ENCODE results near the gene GALNS.
A peak's percentile ranks its signal among the peaks of the same experiment; 100 is the strongest.

The GALNS gene

GRCh38 chr16:88874938-88875599 lies 18.3 kb upstream of the GALNS start:
- no peak overlapping the region for H3K4me3 Mint-ChIP-seq
- no peaks in the 10 kb centered on the region for H3K9me3 Mint-ChIP-seq
- intact Hi-C loops (cut with micrococcal nuclease) = no loop called here
- H3K36me3 Mint-ChIP-seq (ENCODE audit: low read depth) = peaks cover 58% of the 10 kb centered on the region
- peaks cover 35% of the 10 kb centered on the region for H3K27me3 Mint-ChIP-seq
- H3K4me1 Mint-ChIP-seq (ENCODE audit: low read depth) = peaks cover 14% of the 10 kb centered on the region
- H3K27ac Mint-ChIP-seq = no peak overlapping the region

DNA sequence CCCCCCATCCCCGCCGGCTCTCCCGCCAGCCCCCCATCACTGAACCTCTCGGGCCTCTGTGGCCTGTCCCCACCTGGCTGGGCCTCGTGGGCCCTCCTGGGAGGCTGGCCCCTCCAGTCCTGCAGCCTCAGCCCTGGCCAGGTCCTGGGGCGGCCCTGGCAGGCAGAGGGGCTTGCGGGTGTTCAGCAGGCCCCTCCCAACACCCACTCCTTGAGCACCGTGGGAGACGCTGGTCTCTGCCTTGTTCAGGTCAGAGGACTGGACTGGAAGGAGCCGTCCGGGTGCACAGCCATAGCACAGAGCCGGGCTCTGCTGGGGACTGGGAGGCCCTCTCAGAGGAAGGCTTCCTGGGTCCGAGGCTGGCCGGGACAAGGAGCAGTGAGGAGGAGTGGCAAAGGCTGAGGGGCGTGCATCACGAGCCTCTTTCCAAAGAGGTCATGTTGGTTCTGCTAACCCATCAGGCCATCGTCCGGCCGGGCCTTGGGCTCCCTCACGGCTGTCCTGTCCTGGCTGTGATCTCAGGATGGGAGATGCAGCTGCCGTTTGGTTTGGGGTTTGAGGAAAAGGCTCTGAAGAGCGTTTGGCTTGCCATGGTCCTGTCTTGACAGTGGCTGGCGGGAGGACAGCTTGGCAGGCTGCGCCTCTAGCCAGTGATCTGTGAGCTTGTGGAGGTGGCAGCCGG lies 16.0 kb upstream of the GALNS start:
- intact Hi-C loops (cut with micrococcal nuclease) = no loop called here
- H3K4me1 Mint-ChIP-seq (ENCODE audit: low read depth) = peaks cover 14% of the 10 kb centered on the region

GRCh38 chr16:88871730-88872416 lies 15.1 kb upstream of the GALNS start:
- Mint-ChIP-seq H3K36me3 (ENCODE audit: low read depth) (peaks cover 26% of the 10 kb centered on the region), H3K9me3 (no peaks in the 10 kb centered on the region), H3K27me3 (peaks cover 63% of the 10 kb centered on the region), H3K27ac (peak overlapping the region; percentile 47), H3K4me1 (ENCODE audit: low read depth) (peaks cover 14% of the 10 kb centered on the region), H3K4me3 (no peak overlapping the region)
- intact Hi-C loops (cut with micrococcal nuclease) = no loop called here

More for the DNA sequence above, 16.0 kb upstream of the GALNS start:
- H3K36me3 Mint-ChIP-seq (ENCODE audit: low read depth) = peaks cover 35% of the 10 kb centered on the region
- no peak overlapping the region for H3K4me3 Mint-ChIP-seq
- peaks cover 57% of the 10 kb centered on the region for H3K27me3 Mint-ChIP-seq
- H3K9me3 Mint-ChIP-seq = no peaks in the 10 kb centered on the region
- no peak overlapping the region for H3K27ac Mint-ChIP-seq

DNA sequence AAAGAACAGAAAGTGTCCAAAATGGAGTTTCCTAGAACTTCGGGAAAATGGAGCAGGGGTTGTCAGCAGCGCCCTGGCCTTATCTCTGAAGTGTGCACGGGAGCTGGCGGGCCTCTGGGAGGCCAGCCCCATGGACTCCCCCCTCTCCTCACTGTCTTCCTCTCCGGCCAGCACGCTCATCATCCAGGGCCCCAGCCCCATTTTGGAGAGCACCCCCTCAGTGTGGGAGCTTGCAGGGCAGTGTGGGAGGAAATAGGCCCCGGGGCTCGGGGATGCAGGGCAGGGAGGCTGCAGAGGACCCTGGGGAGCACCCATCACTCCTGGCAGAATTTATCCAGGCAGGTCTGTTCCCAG lies 14.6 kb upstream of the GALNS start:
- no peaks in the 10 kb centered on the region for H3K9me3 Mint-ChIP-seq
- peak overlapping the region; percentile 47 for H3K27ac Mint-ChIP-seq
- peaks cover 67% of the 10 kb centered on the region for H3K27me3 Mint-ChIP-seq
- H3K4me1 Mint-ChIP-seq (ENCODE audit: low read depth) = peaks cover 14% of the 10 kb centered on the region
- peak overlapping the region; percentile 62 for H3K4me3 Mint-ChIP-seq
- intact Hi-C loops (cut with micrococcal nuclease) = no loop called here
- H3K36me3 Mint-ChIP-seq (ENCODE audit: low read depth) = peaks cover 21% of the 10 kb centered on the region

- H3K4me3 Mint-ChIP-seq = peak overlapping the region; percentile 62
Measured at GRCh38 chr16:88870608-88871348, 14.0 kb upstream of the GALNS start.

GRCh38 chr16:88869673-88869980 lies 12.9 kb upstream of the GALNS start:
- Mint-ChIP-seq H3K4me1 (ENCODE audit: low read depth) (peaks cover 14% of the 10 kb centered on the region), H3K4me3 (no peak overlapping the region), H3K27ac (no peak overlapping the region), H3K9me3 (no peaks in the 10 kb centered on the region), H3K36me3 (ENCODE audit: low read depth) (peaks cover 4% of the 10 kb centered on the region), H3K27me3 (peaks cover 67% of the 10 kb centered on the region)
- intact Hi-C loops (cut with micrococcal nuclease) = no loop called here

More at GRCh38 chr16:88870608-88871348, 14.0 kb upstream of the GALNS start:
- H3K36me3 Mint-ChIP-seq (ENCODE audit: low read depth) = peaks cover 15% of the 10 kb centered on the region
- H3K4me1 Mint-ChIP-seq (ENCODE audit: low read depth) = peaks cover 14% of the 10 kb centered on the region
- intact Hi-C loops (cut with micrococcal nuclease) = no loop called here
- peaks cover 67% of the 10 kb centered on the region for H3K27me3 Mint-ChIP-seq
- H3K9me3 Mint-ChIP-seq = no peaks in the 10 kb centered on the region
- H3K27ac Mint-ChIP-seq = peak overlapping the region; percentile 47

GRCh38 chr16:88868974-88869672 lies 12.4 kb upstream of the GALNS start:
- Mint-ChIP-seq H3K9me3 (no peaks in the 10 kb centered on the region), H3K4me3 (no peak overlapping the region), H3K27me3 (peaks cover 67% of the 10 kb centered on the region), H3K36me3 (ENCODE audit: low read depth) (no peaks in the 10 kb centered on the region), H3K4me1 (ENCODE audit: low read depth) (peaks cover 14% of the 10 kb centered on the region), H3K27ac (no peak overlapping the region)
- intact Hi-C loops (cut with micrococcal nuclease) = no loop called here

DNA sequence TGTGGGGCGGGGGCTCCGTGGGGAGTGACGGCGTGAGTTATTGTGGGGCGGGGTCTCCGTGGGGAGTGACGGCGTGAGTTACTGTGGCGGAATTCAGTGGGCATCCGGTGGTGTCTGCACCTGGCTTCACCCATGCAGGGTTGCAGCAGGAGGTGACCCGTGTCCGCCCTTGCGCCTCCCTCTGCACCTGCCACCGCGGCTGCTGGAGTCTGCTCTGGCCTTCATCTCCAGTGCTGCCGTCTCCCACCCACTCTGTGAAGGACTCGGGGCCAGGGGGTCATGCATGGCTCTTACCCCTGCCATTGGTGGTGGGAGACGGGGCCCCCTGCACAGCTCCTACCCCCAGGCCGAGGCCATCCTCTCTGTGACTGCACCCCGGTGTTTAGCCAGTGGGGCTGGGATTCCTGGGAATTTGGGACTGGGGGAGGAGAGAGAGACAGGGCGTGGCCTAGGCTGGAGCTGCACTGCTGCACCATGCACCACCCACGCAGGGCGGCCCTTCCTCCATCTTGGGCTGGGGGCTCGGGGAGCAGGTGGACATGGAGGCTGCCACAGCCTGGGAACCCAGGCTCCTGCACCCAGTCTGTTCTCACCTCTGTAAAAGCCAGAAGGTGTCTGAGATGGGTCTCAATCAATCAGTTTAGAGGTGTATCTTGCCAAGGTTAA lies 11.0 kb upstream of the GALNS start:
- peaks cover 14% of the 10 kb centered on the region for H3K4me1 Mint-ChIP-seq (ENCODE audit: low read depth)
- H3K4me3 Mint-ChIP-seq = no peak overlapping the region
- H3K27me3 Mint-ChIP-seq = peaks cover 57% of the 10 kb centered on the region
- H3K36me3 Mint-ChIP-seq (ENCODE audit: low read depth) = peaks cover 5% of the 10 kb centered on the region
- no peak overlapping the region for H3K27ac Mint-ChIP-seq
- intact Hi-C loops (cut with micrococcal nuclease) = no loop called here
- no peaks in the 10 kb centered on the region for H3K9me3 Mint-ChIP-seq

- intact Hi-C loops (cut with micrococcal nuclease) = no loop called here
- H3K36me3 Mint-ChIP-seq (ENCODE audit: low read depth) = peaks cover 19% of the 10 kb centered on the region
- H3K4me1 Mint-ChIP-seq (ENCODE audit: low read depth) = peaks cover 11% of the 10 kb centered on the region
- H3K4me3 Mint-ChIP-seq = no peak within 1 kb of the TSS
- H3K9me3 Mint-ChIP-seq = no peaks in the 10 kb centered on the region
- H3K27ac Mint-ChIP-seq = no peak within 1 kb of the TSS
- H3K27me3 Mint-ChIP-seq = peaks cover 45% of the 10 kb centered on the region
Measured at GRCh38 chr16:88866151-88866920, 9.6 kb upstream of the GALNS start, which contains the start of gene PABPN1L. PABPN1L (minus strand) TSS chr16:88866660; CDS start chr16:88866606, 54 bp downstream.

DNA sequence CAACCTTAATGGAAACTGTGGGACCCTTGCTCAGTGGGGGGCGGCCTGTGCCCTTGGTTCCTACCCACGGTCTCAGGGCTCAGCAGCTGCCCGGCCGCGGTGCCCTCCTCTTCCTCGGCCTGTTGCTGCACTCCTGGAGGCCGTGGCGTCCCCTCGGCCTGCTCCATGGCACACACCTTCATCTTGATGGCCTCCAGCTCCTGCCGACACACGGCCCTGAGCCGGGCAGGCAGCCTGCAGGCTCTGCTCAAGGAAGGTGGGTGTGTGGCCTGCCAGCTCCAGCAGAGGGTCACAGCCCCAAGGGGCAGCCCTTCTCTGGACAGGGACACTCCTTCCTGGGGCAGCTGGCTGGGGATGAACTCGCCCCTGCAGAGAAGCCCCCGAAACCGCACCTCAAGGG lies 9.0 kb upstream of the GALNS start:
- Mint-ChIP-seq H3K4me1 (ENCODE audit: low read depth) (peaks cover 5% of the 10 kb centered on the region), H3K4me3 (no peak overlapping the region), H3K36me3 (ENCODE audit: low read depth) (peaks cover 25% of the 10 kb centered on the region), H3K27ac (no peak overlapping the region), H3K9me3 (no peaks in the 10 kb centered on the region), H3K27me3 (peaks cover 39% of the 10 kb centered on the region)
- intact Hi-C loops (cut with micrococcal nuclease) = no loop called here

DNA sequence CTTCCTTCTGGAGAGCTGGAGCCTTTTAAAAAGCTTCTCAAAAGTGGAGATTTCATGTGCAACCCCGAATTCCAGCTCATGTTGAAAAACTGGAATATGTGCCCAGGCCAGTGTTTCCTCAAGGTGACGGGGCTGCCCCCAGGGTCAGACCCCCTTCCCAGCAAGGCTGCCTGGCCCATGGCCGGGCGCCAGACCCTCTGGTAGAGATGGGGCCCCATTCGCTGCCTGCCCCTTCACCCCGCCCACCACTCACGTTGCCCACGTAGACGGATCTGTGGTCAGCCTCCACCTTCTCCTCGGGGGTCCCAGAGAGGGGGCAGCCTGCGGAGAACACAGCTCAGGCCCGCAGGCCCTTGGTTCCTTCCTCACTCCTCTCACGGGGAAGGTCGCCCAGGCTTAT lies 8.6 kb upstream of the GALNS start:
- H3K36me3 Mint-ChIP-seq (ENCODE audit: low read depth) = peaks cover 29% of the 10 kb centered on the region
- peaks cover 34% of the 10 kb centered on the region for H3K27me3 Mint-ChIP-seq
- no peak overlapping the region for H3K27ac Mint-ChIP-seq
- no peak overlapping the region for H3K4me3 Mint-ChIP-seq
- H3K4me1 Mint-ChIP-seq (ENCODE audit: low read depth) = peaks cover under 1% of the 10 kb centered on the region
- no peaks in the 10 kb centered on the region for H3K9me3 Mint-ChIP-seq
- intact Hi-C loops (cut with micrococcal nuclease) = no loop called here

GRCh38 chr16:88864521-88864920 lies 7.8 kb upstream of the GALNS start:
- intact Hi-C loops (cut with micrococcal nuclease) = no loop called here
- Mint-ChIP-seq H3K4me3 (no peak overlapping the region), H3K4me1 (ENCODE audit: low read depth) (peaks cover 4% of the 10 kb centered on the region), H3K27ac (no peak overlapping the region), H3K36me3 (ENCODE audit: low read depth) (peaks cover 37% of the 10 kb centered on the region), H3K9me3 (no peaks in the 10 kb centered on the region), H3K27me3 (peaks cover 26% of the 10 kb centered on the region)
